ENCODE measurements around the gene FAM234B.
A peak's percentile ranks its signal among the peaks of the same experiment; 100 is the strongest.

FAM234B gene

GRCh38 chr12:13044002-13044905 lies at the start of gene FAM234B:
FAM234B (plus strand) TSS chr12:13044381; CDS start chr12:13044404, 23 bp downstream.
- DNase-seq, result peak; percentile 68 to 85 (median 82)

GRCh38 chr12:12995088-12995487 lies 49.1 kb upstream of the FAM234B start:
- DNase-seq, result no peak

GRCh38 chr12:12996209-12996608 lies 48.0 kb upstream of the FAM234B start:
- no peak for DNase-seq

GRCh38 chr12:12997156-12997555 lies 47.0 kb upstream of the FAM234B start:
- DNase-seq, result no peak

GRCh38 chr12:12997734-12998133 lies 46.4 kb upstream of the FAM234B start:
- DNase-seq, result no peak

GRCh38 chr12:12998248-12998647 lies 45.9 kb upstream of the FAM234B start:
- DNase-seq, result no peak

GRCh38 chr12:12999271-12999958 lies 44.8 kb upstream of the FAM234B start:
- DNase-seq, result peak in 1 of 3 experiments; percentile 44

- DNase-seq, result peak; percentile 81 to 86 (median 83)
Measured at GRCh38 chr12:12999959-13000615, 44.1 kb upstream of the FAM234B start, which contains the start of gene HEBP1. HEBP1 (minus strand) TSS chr12:13000265; CDS start chr12:13000114, 151 bp downstream.

GRCh38 chr12:13000616-13000924 lies 43.6 kb upstream of the FAM234B start:
- DNase-seq, result peak; percentile 53 to 81 (median 80)

- DNase-seq, result peak; percentile 47 to 79 (median 77)
Measured at GRCh38 chr12:13000925-13001774, 43.0 kb upstream of the FAM234B start.

- DNase-seq, result peak in 1 of 3 experiments; percentile 41
Measured at GRCh38 chr12:13001775-13002040, 42.5 kb upstream of the FAM234B start.

- DNase-seq, result no peak
Measured at GRCh38 chr12:13002301-13003097, 41.7 kb upstream of the FAM234B start.

GRCh38 chr12:13004361-13004760 lies 39.8 kb upstream of the FAM234B start:
- DNase-seq, result no peak

- DNase-seq, result no peak
Measured at GRCh38 chr12:13004986-13005385, 39.2 kb upstream of the FAM234B start.

GRCh38 chr12:13005649-13006048 lies 38.5 kb upstream of the FAM234B start:
- peak in 2 of 3 experiments; percentile 52 to 81 for DNase-seq

- DNase-seq, result no peak
Measured at GRCh38 chr12:13007496-13008233, 36.5 kb upstream of the FAM234B start.

GRCh38 chr12:13008741-13009380 lies 35.3 kb upstream of the FAM234B start:
- DNase-seq, result no peak

- no peak for DNase-seq
Measured at GRCh38 chr12:13011098-13011497, 33.1 kb upstream of the FAM234B start.

GRCh38 chr12:13022851-13023271 lies 21.3 kb upstream of the FAM234B start:
- DNase-seq, result no peak

GRCh38 chr12:13023811-13024530 lies 20.2 kb upstream of the FAM234B start:
- peak in 1 of 3 experiments; percentile 67 for DNase-seq

Data from NCI-H1417 (cell line).